22Rv1 (cell line): ENCODE results near the gene PAPSS2.

Source experiments
- ZFX ChIP-seq: fragments of 450-650 bp; IDR thresholded peaks from 2 replicates; pipeline ENCODE4 v1.6.1; 2017; ENCODE audit warnings: antibody characterized with exemption, borderline replicate concordance
- TF ChIP-seq, protein P1 (sequence below): fragments of 450-650 bp; IDR thresholded peaks from 2 replicates; pipeline ENCODE4 v1.5.1; 2017; ENCODE audit warnings: mild to moderate bottlenecking

DNA sequence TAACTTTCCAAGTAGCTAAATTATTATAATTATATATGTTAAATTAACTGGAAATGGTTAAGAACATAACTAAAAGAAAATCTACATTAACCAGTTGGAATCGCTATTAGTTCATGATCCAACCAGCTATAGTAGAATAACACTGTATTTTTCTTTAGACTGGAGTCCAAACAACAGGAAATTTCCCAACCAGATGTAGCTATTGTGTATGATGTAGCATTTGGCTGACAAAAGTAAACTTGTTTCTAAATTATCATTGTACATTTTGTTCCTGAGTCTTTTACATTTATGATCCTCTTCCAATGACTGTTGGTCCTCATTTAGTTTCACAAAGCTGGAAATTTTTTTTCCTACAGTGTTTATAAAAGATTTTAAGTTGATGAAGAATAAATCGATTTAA, 62.1 kb downstream of the PAPSS2 start:
- TF ChIP-seq, protein P1, sequence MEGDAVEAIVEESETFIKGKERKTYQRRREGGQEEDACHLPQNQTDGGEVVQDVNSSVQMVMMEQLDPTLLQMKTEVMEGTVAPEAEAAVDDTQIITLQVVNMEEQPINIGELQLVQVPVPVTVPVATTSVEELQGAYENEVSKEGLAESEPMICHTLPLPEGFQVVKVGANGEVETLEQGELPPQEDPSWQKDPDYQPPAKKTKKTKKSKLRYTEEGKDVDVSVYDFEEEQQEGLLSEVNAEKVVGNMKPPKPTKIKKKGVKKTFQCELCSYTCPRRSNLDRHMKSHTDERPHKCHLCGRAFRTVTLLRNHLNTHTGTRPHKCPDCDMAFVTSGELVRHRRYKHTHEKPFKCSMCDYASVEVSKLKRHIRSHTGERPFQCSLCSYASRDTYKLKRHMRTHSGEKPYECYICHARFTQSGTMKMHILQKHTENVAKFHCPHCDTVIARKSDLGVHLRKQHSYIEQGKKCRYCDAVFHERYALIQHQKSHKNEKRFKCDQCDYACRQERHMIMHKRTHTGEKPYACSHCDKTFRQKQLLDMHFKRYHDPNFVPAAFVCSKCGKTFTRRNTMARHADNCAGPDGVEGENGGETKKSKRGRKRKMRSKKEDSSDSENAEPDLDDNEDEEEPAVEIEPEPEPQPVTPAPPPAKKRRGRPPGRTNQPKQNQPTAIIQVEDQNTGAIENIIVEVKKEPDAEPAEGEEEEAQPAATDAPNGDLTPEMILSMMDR = no peak
- no peak for TF ChIP-seq ZFX
